GM19463 (cell line): ENCODE results near the gene GREB1.

Experiments
- ATAC-seq: cut with Tn5 transposase; IDR thresholded peaks from one replicate; pipeline ENCODE4 v1.9.1; 2021; ENCODE audit warnings: mild to moderate bottlenecking, moderate library complexity; ENCODE audit not compliant: unreplicated experiment

Gene GREB1

DNA sequence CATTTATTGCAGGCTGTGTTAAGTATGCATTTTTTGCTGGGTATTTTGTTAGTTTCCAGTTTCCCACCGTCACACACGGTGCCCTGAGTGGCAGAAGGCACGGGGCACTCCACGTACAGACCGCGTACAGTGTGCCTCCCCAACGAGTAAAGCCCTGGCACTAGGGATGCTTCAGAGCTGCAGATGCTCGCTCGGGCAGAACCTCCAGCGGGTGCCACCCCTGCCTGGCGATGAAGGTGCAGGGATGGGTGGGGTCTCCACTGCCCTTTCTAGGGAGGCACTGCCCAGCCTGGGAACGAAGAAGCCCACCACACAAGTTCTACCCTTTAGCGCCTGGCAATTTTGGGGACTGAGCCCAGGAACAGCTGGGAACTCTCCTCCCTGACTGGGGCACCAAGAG is 4.1 kb downstream of the GREB1 start:
- ATAC-seq, result no peak

- no peak for ATAC-seq
Measured at GRCh38 chr2:11539317-11540147, 5.7 kb downstream of the GREB1 start.

- ATAC-seq, result no peak
Measured at GRCh38 chr2:11540148-11540995, 6.5 kb downstream of the GREB1 start.

- no peak for ATAC-seq
Measured at GRCh38 chr2:11540996-11541692, 7.3 kb downstream of the GREB1 start.

DNA sequence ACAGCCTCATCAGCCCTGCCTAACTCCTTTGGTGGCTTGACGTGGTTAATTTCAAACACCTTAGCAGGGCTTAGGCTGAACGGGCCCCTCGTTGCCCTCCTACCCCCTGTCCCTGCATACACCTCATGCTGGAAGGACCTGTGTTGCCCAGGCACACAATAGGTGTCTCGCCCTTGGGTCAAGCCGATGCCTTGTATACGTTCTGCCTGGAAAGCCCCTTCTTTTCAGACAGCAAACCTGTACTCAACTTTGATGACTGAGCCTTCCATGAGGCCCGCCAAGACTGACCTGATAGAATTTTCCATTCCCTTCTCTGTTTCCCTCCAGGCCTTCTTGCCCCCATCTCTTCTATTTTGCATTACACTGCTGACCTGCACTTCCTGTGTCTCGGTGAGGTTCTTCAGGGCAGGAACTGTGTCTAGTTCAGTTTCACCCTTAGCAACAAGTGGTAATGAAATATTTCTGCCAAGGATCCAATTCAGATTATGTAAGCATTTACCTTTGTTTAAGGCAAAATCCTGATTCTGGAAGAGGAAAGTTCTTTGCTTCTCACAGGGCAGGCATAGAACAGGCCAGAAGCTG is 7.9 kb downstream of the GREB1 start:
- no peak for ATAC-seq

GRCh38 chr2:11542275-11542819 is 8.5 kb downstream of the GREB1 start:
- no peak for ATAC-seq

DNA sequence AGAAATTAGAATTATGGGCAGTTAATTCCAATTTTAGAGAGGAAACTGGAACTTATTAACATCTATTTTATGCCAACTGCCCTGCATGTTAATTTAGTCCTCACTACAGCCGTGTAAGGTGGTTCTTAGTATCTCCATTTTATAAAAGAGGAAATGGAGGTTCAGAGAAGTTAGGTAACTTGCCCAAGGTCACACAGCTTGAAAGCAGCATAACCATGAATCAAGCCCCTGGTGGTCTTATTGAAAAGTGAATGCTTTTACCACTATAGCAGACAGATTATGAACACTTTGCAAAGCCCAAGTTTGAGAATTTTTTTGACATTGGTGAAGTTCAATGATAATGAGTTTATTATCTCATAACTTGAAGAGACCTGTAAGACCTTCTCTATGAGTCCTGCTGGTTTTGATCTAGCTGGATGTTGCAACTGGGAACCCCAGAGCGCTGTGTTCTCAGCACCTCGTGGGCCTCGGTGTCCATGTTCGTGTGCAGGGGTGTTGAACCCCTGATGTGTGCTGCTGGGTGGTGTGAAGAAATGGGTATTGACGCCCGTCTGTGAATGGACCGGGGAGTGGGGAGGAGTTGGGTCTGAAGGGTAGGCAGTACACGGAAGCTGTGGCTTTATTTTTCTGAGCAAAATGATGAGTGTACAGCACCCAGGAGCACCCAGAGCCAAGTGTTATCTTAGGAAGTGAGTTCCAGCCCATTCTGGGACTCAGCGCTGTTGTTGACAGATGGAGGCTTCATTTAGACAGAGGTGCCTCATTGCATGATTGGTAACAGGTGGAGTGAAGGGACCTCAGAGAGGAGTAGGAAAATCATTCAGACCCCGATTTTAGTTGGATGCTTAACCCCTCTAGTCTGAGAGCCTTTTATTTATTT is 9.7 kb downstream of the GREB1 start:
- no peak for ATAC-seq

DNA sequence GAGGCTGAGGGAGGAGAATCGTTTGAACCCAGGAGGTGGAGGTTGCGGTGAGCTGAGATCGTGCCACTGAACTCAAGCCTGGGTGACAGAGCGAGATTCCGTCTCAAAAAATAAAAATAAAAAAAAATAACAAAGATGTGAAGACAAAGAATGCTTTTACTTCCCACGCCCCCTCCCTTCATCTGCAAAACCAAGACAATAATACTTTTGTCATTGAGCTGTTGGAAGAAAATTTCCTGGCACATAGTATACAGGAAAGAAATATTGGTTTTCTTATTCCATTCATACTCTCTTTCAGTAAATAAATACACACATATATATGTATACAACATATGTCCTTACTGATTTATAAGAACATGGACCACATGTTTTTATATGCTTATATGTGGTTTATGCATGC is 12.2 kb downstream of the GREB1 start:
- no peak for ATAC-seq

DNA sequence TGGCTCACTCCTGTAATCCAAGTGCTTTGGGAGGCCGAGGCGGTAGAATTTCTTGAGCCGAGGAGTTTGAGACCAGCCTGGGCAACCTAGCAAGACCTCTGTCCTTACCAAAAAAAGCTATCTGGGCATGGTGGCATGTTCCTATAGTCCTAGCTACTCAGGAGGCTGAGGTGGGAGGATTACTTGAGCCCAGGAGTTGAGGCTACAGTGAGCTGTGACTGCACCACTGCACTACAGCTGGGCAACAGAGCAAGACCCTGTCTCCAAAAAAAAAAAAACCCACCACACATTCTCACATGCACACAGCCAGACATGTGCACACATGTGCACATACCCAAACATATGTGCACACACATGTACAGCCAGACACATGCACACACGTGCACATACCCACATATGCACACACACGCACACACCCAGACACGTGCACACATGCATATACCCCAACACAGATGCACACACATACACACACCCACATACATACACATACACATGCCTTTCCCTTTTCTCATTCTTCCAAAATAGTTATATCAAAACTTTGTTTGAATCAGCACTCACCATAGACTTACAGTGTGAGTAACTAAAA is 14.2 kb downstream of the GREB1 start:
- no peak for ATAC-seq

DNA sequence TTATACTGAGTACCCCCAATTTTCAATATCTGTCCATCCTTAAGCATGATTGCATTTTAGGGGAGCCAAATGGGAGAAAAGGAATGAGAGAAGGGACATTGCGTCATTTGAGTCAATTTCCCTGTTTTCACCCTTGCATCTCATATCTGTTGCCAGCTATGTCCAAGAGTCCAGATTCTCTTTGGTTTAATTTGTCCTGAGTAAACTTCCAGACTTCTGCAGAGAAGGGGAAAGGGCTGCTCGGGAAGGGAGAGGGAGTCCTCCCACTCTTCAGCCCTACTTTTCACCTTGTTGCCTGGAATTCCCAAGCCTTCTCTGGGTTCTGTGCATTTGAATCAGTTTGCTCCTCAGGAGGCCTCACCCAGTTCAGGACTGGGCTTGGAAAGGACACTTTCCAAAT is 16.5 kb downstream of the GREB1 start:
- ATAC-seq, result no peak

GRCh38 chr2:11550901-11551568 is 17.2 kb downstream of the GREB1 start:
- no peak for ATAC-seq

DNA sequence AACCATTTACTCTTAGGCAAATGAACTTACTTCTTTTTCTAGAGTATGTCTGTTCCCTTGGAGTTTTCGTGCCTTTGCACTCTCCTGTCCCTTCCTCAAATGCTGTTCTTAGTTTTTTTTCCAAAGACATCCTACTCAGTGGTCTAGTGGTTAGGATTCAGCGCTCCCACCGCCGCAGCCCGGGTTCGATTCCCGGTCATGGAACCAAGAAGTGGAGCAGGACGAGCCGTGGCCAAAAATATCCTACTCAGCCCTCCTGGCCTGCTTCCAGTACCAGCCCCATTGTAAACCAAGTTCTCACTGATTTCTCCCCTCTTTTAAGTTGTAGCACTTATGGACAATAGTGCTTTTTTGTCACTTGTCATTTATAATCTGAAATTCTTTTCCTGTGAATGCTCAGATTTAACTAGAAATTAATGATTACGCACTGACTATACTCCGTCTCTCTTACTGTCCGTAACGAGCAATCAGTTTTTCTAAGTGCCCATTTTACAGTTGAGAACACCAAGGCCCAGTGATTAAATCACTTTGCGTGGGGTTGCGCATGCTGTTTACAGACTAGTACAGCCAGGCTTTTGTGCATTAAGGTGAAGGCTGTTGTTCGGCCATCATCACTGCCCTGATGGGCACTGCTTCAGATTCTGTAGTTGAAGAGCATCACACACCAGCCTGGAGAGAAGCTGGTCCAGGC is 17.9 kb downstream of the GREB1 start:
- no peak for ATAC-seq

DNA sequence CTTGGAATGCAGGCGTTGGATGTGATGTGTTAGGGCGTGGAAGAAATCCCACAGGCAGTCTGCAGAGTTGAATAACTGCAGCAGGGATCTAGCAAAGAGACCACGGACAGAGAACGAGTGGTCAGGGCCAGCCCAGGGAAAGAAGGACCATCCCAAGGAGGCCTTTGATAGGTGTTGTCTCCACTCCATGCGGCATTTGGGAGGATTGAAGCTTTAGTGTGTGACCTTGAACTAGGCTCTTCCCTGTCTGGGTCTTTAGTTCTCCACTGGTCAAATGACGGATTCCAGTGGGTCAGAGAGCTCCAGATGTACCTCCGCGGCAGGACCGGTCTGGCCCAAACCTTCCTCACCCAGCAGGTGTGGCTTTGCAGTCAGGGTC is 18.4 kb downstream of the GREB1 start:
- ATAC-seq, result no peak

GRCh38 chr2:11553661-11554398 is 20.0 kb downstream of the GREB1 start:
- no peak for ATAC-seq

DNA sequence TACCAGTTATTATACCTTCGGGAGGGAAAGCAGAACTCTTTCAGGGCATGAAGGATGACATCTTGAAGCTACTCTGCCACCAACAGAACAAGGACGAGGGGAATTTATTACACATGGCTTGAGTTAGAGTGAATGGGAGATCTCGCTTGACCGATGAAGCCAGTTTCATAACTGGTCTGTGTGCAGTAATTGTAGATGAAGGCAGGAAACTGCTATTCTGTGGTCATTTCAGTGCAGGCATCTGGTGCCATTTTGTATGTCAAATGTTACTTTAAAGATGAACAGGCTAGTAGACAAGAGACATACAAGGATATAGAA is 20.5 kb downstream of the GREB1 start:
- peak; percentile 47 for ATAC-seq

GRCh38 chr2:11556101-11556806 is 22.4 kb downstream of the GREB1 start:
- no peak for ATAC-seq

DNA sequence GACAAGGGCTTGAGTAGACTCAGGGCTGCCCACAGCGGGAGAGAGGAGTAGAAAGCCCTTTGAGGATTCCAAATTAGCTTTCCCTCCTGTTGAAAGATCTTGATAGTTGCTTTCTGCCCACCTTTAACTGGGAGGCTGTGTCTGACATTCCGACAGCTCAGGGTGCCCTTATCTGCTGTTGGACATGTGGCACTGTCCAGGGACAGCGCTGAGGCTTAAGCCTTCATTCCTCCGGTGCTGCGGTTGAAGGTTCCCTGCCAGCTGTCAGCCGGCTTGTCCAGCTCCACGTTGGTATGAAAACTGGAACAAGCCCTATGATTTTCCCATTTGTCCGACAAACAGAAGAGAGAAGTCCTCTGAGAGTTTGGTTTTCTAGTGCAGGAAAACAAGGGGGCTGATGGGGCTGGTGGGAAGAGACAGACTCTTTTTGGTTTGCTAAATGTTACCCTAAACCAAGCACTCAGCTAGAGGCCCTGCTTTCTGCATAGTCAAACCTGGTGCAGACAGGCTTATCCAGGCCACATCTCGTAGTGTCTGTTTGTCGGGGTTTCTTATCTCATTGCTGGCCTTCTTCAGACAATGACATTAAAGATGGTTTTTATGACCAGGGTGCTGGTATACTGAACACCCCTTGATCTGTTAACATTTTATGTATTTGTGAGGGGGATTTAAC is 24.5 kb downstream of the GREB1 start:
- no peak for ATAC-seq
